Measurements from ENCODE around the gene LDLRAP1.

GRCh38 chr1:25615563-25616094, 72.2 kb downstream of the LDLRAP1 start:
- TF ChIP-seq CTCF (conservative IDR thresholded peaks at IDR 0.05; ENCODE audit: low read depth in 2 of 2) (no peak), POLR2AphosphoS5 (IDR thresholded peaks at IDR 0.05; ENCODE audit: low read depth) (no peak)

Measured in GM23338 (cell line).